Esophagus muscularis mucosa (tissue), 4 donors: ENCODE results near the gene BRD3OS. TPM values are rescaled to one million over a fixed set of nuclear protein-coding genes. Genes with fewer than 3 reads are reported as not detected.
A peak's percentile ranks its signal among the peaks of the same experiment; 100 is the strongest.

ENCODE experiments used
- DNase-seq: peaks from one replicate; pipeline ENCODE4 v3.0.0-alpha.2; 2017; ENCODE audit errors: extremely low spot score
- H3K27ac ChIP-seq, 4 donors: fragments of 200-600 bp; sonication (generic); replicated peaks in 1 of 4; 1 replicate in 3 of 4; 2 replicates in 1 of 4; pipeline ENCODE4 v1.5.1; 2016 to 2019; ENCODE audit warnings: mild to moderate bottlenecking in 1 of 4
- H3K27me3 ChIP-seq, 4 donors: fragments of 200-600 bp; sonication (generic); one replicate each; pipeline versions ENCODE4 v1.5.1 to v1.6.0; 2016 to 2019
- H3K36me3 ChIP-seq, 4 donors: fragments of 200-600 bp; sonication (generic); one replicate each; pipeline ENCODE4 v1.5.1; 2016 to 2019
- H3K4me1 ChIP-seq, 4 donors: fragments of 200-600 bp; sonication (generic); one replicate each; pipeline ENCODE4 v1.5.1; 2016 to 2019
- H3K4me3 ChIP-seq, 4 donors: fragments of 200-600 bp; sonication (generic); 1 replicate in 2 of 4; 2 replicates in 2 of 4; pipeline ENCODE4 v1.5.1; 2016 to 2019; ENCODE audit warnings: mild to moderate bottlenecking in 4 of 4, moderate library complexity in 1 of 4
- H3K9me3 ChIP-seq, 4 donors: fragments of 200-600 bp; sonication (generic); 1 replicate in 3 of 4; 2 replicates in 1 of 4; pipeline ENCODE4 v1.5.1; 2016 to 2019
- CTCF ChIP-seq, 3 experiments: fragments of 200-600 bp in 2 of 3; fragments of 450-650 bp in 1 of 3; sonication (generic) in 2 of 3; IDR thresholded peaks; one replicate each; pipeline ENCODE4 v1.5.1; 2017 to 2019; ENCODE audit warnings: antibody characterized with exemption in 3 of 3, mild to moderate bottlenecking in 2 of 3, moderate library complexity in 1 of 3
- EP300 ChIP-seq: sonication (generic); formaldehyde crosslinking; IDR thresholded peaks from one replicate; pipeline ENCODE4 v1.6.1; 2017; ENCODE audit warnings: antibody characterized with exemption
- POLR2A ChIP-seq: fragments of 450-650 bp; IDR thresholded peaks from one replicate; pipeline ENCODE4 v1.6.1; 2017; ENCODE audit warnings: antibody characterized with exemption, moderate library complexity, mild to moderate bottlenecking, low read depth
- POLR2AphosphoS5 ChIP-seq, 2 donors: sonication (generic); formaldehyde crosslinking; IDR thresholded peaks; one replicate each; pipeline ENCODE4 v1.6.1; 2017; ENCODE audit warnings: antibody characterized with exemption in 2 of 2
- WGBS: methylation state at CpG from one replicate; pipeline ENCODE4 v1.1.5; 2018; 5-methylcytosine and 5-hydroxymethylcytosine counted together
- intact Hi-C: fragments of 100-400 bp; cut with DNase I; formaldehyde crosslinking; loops from one replicate; pipeline ENCODE4 v1.15.1; 2023
- total RNA-seq, 4 donors: library from RNA; depleted of rRNA; stranded (reverse); fragments of >200 nt; gene quantifications; one replicate each; pipeline versions ENCODE4 v1.1.0 to v1.2.1, GENCODE V29; 2016

The BRD3OS gene
- total RNA-seq, 4 donors from 2014 or later: 13.4 to 33.4 (median 21.7) TPM

- Histone ChIP-seq H3K27me3 (no peaks in the 10 kb centered on the region), H3K9me3 (no peaks in the 10 kb centered on the region), H3K4me1 (peaks cover 57 to 90% (median 88%) of the 10 kb centered on the region in 4 donors), H3K36me3 (no peaks in the 10 kb centered on the region), H3K4me3 (no peak overlapping the region), H3K27ac (no peak overlapping the region)
- 74% methylated on average over 6 of the region's 15 CpGs for WGBS
- TF ChIP-seq EP300: no peak
- TF ChIP-seq CTCF (IDR thresholded peaks at IDR 0.05): no peak
- no peak for TF ChIP-seq POLR2AphosphoS5 (IDR thresholded peaks at IDR 0.05)
- TF ChIP-seq POLR2A: no peak
- intact Hi-C loops: no loop called here
- no peak for DNase-seq
Measured at GRCh38 chr9:134063088-134063570, 37.8 kb downstream of the BRD3OS start.

GRCh38 chr9:134063571-134064450 lies 38.5 kb downstream of the BRD3OS start:
- DNase-seq: no peak
- WGBS: 90% methylated on average over 25 of the region's 29 CpGs
- TF ChIP-seq POLR2AphosphoS5 (IDR thresholded peaks at IDR 0.05) (no peak), CTCF (IDR thresholded peaks at IDR 0.05) (no peak), EP300 (no peak), POLR2A (no peak)
- Histone ChIP-seq H3K4me1 (peaks cover 54 to 84% (median 82%) of the 10 kb centered on the region in 4 donors), H3K4me3 (no peak overlapping the region), H3K36me3 (no peaks in the 10 kb centered on the region), H3K27me3 (no peaks in the 10 kb centered on the region), H3K9me3 (no peaks in the 10 kb centered on the region), H3K27ac (no peak overlapping the region)
- intact Hi-C loops: loop anchor here (2.0 kb wide), 1 partner anchor 33 kb away; no protein-coding TSS in a partner anchor

DNA sequence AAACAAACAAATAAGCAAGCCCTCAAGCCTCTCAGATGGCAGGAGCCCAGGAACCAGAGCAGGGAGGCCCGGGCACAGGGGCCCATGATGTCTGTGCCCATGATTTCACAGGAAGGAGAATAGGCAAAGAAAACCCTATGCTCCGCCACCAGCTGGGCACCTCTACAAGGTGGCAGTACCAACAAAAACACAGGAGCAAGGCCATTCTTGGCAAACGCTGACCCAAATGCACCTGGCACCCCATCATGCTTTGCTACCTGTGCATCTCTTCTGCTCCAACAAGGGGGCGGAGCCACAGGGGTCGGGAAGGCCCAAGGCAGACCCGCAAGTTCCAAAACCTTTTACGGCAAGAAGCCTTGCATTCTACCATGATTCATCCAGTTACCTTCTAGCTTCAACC lies 39.4 kb downstream of the BRD3OS start:
- H3K4me1 ChIP-seq: peaks cover 46 to 82% (median 77%) of the 10 kb centered on the region in 4 donors
- H3K27ac ChIP-seq: peak overlapping the region in 1 of 4 donors; percentile 10
- H3K36me3 ChIP-seq: no peaks in the 10 kb centered on the region
- H3K27me3 ChIP-seq: no peaks in the 10 kb centered on the region
- no peaks in the 10 kb centered on the region for H3K9me3 ChIP-seq
- no peak for DNase-seq
- 92% methylated on average over 6 of the region's 7 CpGs for WGBS
- no peak overlapping the region for H3K4me3 ChIP-seq
- TF ChIP-seq CTCF (IDR thresholded peaks at IDR 0.05) (no peak), POLR2AphosphoS5 (IDR thresholded peaks at IDR 0.05) (no peak), POLR2A (no peak), EP300 (no peak)
- intact Hi-C loops: loop anchor here (2.0 to 5.0 kb wide), 2 partner anchors 34 to 68 kb away; no protein-coding TSS in a partner anchor

DNA sequence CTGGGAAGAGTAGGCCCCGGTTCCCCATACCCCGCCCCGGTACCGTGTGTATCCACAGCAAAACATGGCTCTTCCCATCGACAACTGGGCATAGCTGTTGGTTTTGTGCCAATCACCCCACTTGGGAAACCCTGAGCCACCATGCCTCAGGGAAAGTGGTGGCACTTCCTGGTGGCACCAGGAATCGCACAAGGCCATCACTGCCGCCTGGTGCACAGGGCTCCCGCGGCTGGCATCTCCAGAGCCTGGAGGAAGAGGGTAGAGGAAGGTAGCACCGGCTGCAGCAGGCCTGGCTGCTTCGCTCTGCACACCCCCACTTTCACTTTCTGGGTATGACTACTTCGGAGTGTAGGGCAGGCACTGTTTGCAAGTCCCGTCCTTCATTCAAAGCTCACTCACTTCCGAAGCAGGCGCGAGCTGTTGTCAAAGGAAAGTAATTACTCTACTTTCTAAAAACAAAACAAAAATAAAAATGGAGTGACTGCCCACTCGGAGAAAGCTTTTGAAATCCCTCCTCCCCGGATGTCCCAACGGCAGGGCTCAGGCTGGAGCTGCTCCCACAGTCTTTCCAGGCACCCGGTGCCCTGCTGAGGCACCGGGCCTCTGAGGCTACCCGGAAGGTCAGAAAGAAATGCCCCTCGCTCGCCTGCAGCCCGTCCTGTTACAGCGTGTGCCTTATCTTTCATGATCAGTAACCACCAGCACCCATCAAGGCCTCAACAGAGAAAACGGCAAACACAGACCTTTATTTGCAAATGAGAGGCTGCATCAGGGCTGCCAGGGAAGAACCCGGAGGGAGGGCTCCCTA lies 40.5 kb downstream of the BRD3OS start:
- 13% methylated on average over 26 of the region's 28 CpGs for WGBS
- H3K27ac ChIP-seq: peak overlapping the region; percentile 81 to 99 (median 91)

More for the DNA sequence above, 40.5 kb downstream of the BRD3OS start:
- no peak for TF ChIP-seq POLR2AphosphoS5 (IDR thresholded peaks at IDR 0.05)
- TF ChIP-seq CTCF (IDR thresholded peaks at IDR 0.05): no peak
- no peak for TF ChIP-seq POLR2A
- TF ChIP-seq EP300: no peak
- no peaks in the 10 kb centered on the region for H3K27me3 ChIP-seq
- no peaks in the 10 kb centered on the region for H3K9me3 ChIP-seq
- H3K4me3 ChIP-seq: peak overlapping the region; percentile 88 to 94 (median 90)
- H3K4me1 ChIP-seq: peaks cover 46 to 71% (median 66%) of the 10 kb centered on the region in 4 donors
- no peak for DNase-seq
- H3K36me3 ChIP-seq: no peaks in the 10 kb centered on the region
- intact Hi-C loops: loop anchor here (2.0 to 5.0 kb wide), 3 partner anchors 35 to 97 kb away; no protein-coding TSS in a partner anchor
